OCI-LY7 (cell line): ENCODE results near the gene RPP30.

Experiments used
- CTCF ChIP-seq: fragments of 200-600 bp; sonication (generic); conservative IDR thresholded peaks from 2 replicates; pipeline ENCODE4 v1.5.1; 2014; ENCODE audit warnings: mild to moderate bottlenecking, antibody characterized with exemption, low read length, moderate library complexity, mixed read lengths
- EZH2phosphoT487 ChIP-seq: fragments of 200-600 bp; sonication (generic); IDR thresholded peaks from 2 replicates; pipeline ENCODE4 v1.6.1; 2018; ENCODE audit warnings: low read depth, borderline replicate concordance, mild to moderate bottlenecking, mixed run types, antibody characterized with exemption, low read length, moderate library complexity, mixed read lengths

DNA sequence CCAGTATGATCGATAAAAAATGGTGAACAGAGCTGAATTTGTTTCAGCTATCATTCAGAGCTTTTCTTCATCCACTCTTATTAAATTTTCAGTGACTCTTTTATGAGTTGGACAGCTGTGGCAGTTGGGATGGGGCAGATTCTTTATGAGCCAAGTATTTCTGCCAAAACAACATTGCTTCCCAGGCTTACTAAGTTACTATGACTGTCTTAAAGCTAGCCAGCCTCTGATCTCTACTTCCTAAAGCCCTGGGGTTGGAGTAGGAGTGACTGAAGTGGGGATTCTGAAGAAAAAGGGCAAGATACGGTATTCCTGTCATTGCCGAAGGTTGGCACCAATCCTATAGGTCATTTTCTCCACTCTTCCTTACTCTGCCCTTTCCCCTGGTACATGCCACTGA is 12.7 kb downstream of the RPP30 start:
- TF ChIP-seq CTCF (no peak), EZH2phosphoT487 (no peak)
